Stimulated activated CD4-positive, alpha-beta T cell treated with anti-CD3 and anti-CD28 coated beads, Interleukin-2, amount 100 ng/mL, for 24 hours (primary cell): Measurements from ENCODE around the gene SLC43A1.

Experiments
- DNase-seq, 2 donors: peaks; one replicate each; pipeline ENCODE4 v3.0.0-alpha.2; 2020

The SLC43A1 gene

DNA sequence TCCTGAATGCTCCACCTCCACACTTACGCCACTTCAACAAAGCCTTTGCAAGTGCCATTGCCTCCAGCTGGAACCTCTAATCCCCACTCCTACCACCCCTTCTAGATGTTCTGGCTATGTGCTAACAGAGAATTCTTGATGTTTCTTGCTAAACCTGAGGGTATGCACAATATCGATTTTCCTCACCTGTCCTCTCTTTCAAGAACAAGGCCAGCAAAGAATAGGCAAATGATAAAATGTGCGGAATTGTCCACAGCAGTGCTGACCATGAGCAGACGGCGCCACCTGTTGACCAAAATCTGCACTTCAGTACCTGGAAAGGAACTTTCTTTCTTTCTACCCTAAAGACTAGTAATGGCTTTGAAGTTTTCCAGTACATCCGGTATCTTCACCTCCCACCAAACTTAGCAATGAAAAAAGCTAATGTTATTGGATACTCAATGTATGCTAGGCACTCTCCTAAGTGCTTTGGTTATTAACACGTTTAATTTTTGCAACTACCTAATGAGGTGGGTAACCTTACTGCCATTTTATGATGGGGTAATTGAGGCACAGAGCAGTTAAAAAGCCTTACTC, 11.6 kb upstream of the SLC43A1 start:
- DNase-seq: peak; percentile 80 to 83

DNA sequence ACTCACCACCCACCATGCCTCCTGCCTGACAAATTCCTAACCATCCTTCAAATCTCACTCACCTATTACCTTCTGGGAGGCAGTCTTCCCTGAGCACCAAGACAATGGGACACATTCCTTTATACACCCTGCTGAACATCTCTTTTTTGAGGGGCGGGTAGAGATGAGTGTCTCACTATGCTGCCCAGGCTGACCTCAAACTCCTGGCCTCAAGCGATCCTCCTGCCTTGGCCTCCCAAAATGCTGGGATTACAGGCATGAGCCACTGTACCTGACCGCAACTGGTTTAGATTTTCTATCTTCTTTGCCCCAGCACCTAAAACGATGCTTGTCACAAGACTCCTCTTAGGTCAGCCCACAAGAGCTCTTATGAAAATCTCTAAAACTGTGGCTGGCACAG, 7.9 kb upstream of the SLC43A1 start:
- DNase-seq: no peak

DNA sequence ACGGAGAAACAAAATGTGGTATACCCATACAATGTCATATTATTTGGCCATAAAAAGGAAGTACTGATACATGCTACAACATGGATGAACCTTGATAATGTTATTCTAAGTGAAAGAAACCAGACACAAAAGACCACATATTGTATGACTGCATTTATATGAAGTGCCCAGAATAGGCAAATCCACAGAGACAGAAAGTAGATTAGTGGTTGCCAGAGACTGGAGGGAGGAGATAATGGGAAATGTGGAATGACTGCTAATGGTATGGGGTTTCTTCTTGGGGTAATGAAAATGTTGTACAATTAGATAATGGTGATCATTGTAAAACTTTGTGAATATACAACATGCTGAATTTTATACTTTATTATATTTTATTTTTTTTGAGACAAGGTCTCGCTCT, 5.6 kb upstream of the SLC43A1 start:
- no peak for DNase-seq

DNA sequence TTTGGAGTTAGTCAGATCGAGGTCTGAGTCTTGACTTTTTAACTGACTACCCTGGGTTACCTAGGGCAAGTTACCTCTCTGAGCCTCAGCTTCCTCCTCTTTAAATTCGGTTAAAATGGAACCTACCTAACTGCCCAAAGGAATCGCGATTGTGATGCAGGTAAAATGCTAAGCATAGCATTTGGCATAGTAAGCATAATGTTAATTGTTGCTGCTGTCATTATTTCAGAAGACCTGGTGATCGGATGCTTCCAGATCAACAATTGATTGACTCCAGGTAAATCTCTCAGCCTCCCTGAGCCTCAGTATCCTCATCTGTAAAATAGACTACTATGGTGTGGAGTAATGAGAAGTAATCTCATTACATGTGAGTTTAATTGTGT, 550 bp upstream of the SLC43A1 start:
- DNase-seq: no peak

DNA sequence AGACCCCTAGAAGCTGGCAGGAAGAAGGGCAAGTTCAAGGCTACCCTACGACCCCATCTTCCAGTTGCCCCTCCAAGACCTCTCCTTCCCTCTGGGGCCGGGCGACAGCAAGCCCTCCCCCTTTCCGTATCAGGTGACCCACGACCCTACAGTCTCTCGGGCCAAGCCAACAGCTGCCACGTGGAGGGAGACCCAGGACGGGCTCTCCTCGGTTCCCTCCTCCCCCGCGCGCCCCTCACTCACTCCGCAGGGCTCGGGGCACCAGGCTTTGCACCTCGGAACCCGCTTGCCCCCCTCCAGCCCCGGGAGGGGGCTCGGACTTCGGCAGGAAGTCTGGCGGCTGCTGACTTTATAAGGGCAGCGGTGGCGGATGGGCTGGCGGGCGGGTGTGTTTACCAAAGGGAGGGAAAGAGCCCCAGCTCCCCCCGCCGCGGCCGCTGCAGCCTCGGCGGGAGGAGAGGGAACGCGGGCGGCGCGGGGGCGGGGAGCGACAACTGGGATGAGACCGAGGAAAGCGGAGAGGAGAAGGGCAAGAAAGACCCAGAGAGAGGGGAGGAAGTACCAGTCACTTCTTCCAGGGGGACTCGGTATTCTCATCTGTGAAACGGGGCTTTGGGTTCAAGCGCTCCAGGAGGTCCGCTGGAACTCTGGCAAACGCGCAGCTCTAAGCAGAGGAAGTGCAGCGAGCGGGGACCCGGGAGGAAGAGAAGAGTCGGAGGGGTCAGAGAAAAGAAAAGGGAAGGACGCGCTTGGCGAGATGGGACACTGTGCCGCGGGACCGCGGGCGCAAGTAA, 767 bp downstream of the SLC43A1 start:
- DNase-seq: peak; percentile 55 to 69

DNA sequence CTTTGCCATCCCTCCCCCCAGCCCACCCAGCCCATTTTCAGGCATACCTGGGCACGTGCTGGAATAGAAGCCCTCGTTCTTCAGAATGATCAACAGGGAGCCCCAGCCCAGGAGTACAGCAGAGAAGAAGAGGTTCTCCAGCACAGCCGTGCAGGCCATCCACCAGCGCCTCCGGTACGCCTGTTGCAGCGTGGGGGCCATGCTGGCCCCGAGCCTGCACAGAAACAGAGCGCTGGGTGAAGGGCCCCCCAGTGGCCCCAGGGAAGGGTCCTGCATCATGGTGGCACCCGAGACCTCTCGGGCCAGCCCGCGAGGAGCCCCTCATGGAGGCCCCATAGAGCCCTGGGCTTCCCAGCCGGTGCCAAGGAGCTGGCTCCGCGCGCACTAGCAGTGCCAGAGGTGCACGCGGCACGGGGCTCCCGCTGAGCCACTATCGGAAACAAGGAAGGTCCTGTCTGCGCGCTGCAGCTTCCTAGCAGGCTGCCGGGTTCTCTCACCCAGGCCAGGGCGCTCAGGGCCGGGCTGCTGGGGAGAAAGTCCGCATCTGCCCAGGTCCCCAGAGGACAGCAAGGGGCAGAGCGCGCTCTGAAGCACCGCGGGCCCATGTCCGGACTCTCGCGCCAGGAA, 1.5 kb downstream of the SLC43A1 start:
- peak; percentile 44 to 56 for DNase-seq

DNA sequence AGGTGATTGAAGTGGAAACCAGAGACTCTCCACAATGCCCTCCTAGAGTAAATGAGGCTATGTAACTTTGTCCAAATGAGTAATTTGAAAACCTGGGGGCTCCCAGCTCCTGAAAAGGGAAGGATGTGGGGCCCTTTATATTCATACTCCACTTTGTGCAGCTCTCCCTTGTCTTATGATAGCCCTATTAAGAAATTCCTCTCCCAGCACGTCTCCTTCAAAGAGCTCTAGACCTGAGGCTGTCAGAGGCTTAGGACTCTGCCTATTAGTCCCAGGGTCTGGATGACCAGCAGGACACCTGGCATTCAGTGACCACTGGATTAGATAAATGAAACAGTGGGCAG, 2.1 kb downstream of the SLC43A1 start:
- no peak for DNase-seq

DNA sequence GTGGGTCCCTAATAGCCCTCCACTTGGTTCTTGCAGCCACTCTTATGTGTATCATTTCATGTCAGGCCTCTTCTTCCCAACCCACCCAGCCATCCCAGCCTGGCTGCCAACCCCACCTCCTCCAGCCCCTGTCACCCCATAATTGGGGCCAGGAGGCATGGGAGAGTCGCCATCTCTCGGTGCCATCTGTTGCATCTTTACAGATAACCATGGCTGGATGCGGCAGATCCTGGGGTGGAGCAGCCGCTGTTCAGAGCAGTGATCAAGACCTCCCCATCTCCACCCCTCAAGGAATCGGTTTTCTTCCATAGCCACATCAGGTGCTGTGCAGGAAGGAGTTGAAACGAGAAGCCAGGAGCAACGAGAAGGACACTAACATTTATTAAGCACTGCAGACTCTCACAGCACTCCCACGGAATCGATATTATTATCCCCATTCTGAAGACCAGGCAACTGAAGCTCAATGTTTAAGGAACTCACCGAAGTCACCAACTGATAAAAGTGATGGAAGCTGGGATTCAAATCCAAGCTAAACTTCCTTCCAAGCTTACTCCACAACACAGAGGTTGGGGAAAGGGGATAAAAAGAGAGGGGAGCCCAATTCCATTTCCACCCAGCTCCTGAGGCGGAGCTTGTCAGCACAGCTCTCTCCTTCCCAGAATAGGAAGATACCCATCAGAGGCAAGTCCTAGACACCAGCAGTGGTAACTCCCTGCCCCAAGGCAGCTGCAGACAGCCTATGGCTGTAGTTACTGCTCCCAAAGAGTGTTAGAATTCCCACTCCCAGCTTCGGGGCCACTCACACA, 2.7 kb downstream of the SLC43A1 start:
- no peak for DNase-seq

DNA sequence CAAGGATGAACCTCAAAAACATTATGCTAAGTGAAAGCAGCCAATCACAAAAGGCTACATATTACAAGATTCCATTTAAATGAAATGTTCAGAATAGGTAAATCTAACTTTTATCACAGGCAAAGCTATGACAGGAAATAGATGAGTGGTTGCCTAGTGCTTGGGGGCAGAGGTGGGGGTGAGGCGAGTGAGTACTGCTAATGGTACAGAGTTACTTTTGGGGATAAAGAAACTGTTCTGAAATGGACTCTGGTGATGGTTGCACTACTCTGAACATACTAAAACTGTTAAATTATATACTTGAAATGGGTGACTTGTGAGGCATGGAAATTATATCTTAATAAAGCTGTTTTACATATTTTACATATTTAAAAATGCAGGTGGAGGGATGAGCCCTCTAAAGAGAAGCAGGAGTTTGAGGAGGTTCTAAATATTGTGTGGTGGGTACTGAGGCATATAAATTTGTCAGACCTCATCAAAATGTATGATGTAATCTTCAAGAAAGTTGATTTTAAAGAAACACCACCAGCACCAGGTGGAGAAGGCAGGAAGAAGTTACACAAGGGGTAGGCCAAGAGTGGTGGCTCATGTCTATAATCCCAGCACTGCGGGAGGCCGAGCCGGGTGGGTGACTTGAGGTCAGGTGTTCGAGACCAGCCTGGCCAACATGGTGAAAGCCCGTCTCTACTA, 3.6 kb downstream of the SLC43A1 start:
- no peak for DNase-seq

DNA sequence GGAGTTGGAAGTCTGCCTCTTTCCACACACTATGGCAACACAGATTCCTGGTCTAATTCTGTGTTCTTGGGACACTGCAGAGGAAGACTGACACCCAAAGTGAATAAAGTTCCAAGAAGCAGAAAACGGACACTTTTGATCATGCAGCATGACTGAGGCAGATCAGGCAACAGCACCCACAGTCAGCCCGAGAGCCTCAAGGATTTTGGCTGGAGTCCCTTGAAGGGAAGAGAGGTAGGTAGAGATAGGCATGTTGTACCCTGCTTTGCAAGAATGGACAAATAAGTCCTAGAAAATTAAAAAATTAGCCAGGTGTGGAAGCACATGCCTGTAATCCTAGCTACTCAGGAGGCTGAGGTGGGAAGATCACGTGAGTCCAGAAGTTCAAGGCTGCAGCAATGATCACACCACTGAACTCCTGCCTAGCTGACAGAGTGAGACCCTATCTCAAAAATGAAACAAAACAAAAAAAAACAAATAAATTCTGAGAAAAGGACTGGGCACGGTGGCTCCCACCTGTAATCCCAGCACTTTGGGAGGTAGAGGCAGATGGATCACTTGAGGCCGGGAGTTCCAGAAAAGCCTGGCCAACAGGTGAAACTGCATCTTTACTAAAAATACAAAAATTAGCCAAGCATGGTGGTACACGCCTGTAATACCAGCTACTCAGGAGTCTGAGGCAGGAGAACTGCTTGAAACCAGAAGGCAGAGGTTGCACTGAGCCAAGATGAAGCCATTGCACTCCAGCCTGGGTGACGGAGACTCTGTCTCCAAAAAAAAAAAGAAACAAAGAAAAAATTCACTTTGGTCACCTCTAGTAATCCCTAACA, 6.9 kb downstream of the SLC43A1 start:
- DNase-seq: no peak

DNA sequence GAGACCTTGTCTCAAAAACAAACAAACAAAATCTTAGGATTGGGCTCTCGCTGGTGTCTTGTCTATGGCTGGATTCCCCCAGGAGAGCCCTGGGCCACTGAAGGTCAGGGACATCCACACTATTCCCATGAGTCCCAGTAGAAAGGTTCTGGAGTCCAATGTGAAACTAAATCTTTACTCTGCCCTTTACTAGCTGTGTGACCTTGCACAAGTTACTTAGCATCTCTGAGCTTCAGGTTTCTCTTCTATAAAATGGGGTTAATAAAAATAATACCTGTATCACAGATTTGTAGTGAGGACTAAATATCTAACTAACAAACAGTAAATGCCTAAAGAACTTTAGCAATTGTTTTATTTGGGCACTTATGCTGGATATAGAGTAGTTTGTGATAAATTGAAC, 9.0 kb downstream of the SLC43A1 start:
- no peak for DNase-seq

DNA sequence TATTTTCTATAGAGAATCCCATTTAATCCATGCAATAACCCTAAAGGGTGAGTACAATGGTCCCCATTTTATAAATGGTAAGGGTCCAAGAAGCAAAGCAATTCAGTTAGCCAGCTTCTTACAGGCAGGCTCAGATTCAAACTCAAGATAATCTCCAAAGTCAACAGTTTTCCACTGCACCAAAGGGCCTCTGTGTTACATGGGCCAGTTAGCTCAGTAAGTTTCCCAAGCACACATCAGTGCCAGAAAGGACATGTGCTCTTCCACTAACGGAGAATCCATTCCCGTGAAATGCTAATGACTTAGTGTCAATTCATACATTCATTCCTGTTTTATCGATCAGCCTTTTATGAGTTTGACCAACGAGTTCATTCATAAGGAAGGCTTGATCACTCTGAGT, 11.0 kb downstream of the SLC43A1 start:
- no peak for DNase-seq

DNA sequence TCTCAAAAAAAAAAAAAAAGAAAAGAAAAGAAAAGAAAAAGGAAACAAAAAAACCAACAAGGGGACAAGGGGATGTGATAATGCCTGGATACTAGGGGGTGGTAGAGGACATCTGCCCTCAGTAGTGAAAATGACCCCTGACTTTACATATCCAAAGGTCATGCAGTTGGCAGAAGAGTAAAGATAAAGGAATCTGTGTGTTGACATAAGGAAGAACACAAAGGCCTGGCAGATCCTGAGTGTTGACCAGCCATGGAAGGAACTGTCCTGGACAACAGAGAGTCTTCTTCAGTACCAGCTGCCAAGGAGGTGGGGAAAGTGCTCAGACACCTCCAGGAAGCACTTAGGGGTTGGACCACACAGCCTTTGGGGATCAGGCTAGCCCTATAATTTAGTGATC, 12.6 kb downstream of the SLC43A1 start:
- DNase-seq: no peak

DNA sequence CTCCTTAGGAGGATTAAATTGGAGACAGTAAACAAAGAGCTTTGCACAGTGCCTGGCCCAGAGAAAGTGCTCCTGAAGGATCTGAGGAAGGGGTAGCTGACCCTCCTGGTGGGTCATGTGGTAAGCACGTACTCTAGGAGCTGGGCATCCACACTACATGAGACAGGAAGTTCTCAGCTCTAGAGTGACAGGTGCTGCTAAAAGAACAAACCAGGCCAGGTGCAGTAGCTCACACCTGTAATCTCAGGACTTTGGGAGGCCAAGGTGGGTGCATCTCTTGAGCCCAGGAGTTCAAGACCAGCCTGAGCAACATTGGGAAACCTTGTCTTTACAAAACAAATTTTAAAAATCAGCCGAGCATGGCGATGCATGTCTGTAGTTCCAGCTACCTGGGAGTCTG, 13.1 kb downstream of the SLC43A1 start:
- DNase-seq: no peak

DNA sequence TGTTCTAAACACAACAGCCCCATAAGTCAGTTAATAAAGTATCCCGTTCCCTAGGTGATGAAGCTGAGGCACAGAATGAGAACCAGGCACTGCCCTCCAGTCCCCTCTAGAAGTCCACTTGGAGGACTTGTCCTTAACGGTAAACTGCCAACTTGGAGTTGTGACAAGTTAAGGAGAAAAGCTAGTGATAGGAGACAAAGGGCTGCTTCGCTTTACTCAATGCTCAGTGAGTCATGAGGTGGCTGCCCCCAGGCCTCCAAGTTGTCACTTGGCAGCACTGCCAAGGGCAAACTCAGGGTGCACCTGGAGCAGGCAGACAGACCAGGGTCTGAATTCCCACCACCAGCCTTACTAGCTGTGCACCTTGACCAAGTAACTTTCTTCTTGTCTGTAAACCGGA, 13.5 kb downstream of the SLC43A1 start:
- no peak for DNase-seq

DNA sequence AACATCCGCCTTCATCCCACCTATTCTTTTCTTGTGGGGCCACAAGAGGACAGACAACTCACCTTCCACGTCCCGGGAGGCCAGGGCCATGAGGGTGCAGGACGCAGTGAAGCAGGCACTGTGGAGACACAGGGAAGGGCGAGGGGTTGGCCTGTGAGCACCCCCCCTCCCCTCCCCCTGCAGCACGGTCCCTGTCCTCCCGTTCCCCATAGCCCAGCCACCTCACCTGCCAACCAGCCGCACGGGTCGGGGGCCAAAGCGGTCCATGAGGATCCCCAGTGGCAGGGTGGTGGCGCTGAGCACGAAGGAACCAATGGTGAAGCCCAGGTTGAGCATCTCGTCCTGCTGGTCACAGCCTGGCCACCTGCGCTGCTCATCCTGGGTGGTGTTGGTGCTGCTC, 14.6 kb downstream of the SLC43A1 start:
- DNase-seq: no peak

DNA sequence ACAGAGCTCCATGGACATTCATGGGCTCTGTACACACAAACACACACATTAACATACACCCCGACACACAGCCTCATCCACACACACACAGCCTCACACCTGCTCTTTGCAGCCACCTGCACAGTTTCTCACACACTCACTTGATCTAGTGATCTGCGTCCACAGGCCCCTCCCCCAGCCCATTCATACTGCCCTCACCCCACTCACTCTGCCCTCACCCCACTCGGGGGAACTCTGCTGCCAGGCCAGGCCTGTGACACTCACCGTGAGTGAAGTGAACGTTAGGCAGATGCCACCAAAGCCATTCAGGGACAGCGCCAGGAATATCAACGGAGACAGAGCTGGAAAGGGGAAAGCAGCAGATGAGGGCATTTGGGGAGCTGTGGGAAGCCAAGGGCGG, 15.0 kb downstream of the SLC43A1 start:
- DNase-seq: no peak

DNA sequence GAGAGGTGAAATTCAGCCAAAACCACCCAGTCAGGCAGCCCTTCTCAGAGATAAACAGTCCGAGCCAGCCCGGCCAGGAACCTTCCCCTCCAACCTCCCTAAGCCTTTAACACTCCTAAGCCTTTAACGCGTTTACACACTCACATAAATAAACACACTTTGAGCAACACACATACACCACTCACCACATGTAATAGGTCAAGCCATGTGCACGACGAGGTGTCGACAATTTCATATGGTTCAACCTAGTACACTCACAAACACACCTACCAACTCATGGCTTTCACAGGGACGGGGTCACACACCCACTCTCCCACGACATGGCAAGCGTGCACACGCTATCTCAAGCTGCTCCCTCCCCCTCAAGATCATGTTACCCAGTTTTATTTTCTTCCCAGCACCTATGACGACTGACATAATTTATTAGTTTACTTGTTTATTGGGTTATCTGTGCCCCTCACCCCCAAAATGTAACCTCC, 15.5 kb downstream of the SLC43A1 start:
- no peak for DNase-seq

DNA sequence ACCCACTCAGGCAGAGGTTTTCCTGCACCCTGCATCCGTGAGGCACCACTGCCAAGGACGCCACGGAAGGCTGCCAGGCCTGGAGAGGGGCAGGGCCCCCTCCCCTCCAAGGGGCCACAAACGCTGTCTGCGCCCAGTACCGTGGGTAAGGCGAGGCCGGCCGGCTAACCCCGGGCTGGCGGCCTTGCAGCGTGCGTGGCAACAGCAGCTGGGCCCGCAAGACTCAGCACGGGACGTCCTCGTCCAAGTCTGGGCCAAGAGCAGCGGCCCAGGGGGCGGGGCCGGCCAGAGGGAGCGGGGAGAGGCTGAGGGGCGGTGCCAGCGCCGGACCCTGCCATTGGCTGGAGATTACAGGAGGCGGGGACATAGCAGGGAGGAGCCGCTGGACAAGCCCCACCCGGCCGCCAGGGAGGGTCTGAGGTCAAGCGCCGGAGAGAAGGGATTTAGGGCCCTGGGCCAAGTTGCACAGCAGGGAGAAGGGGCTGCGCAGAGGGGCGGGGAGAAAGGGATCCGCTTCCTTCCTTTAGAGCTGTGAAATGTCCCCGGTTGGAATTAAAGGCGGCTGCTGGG, 16.0 kb downstream of the SLC43A1 start:
- peak; percentile 29 to 64 for DNase-seq

DNA sequence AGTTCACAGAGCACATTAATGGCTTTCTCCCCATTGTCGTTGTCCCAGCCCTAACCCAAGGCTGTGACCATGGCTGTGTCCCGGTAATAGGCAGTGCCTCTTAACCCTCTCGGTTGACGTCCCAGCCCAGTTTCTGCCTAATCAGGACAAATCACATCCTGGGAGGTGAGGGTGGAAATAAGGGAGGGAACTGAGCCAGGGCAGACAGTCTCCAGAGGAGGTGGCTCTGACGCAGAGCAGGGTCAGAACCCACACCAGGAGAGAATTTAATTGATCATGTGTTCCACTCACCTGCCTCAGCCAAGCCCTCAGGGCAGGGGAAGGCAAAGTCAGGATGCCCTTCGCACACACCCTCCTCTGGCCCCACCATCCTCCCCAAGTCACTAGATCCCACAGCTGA, 17.0 kb downstream of the SLC43A1 start:
- DNase-seq: no peak
